HepG2 (cell line): ENCODE results near the gene ELL3. TPM values are rescaled to one million over a fixed set of nuclear protein-coding genes. Genes with fewer than 3 reads are reported as not detected.
A peak's percentile ranks its signal among the peaks of the same experiment; 100 is the strongest.

ENCODE experiments used
- BRD4 ChIP-seq: sonication (generic); formaldehyde crosslinking; IDR thresholded peaks from 2 replicates; pipeline ENCODE4 v1.4.0; 2020; ENCODE audit warnings: missing genetic modification reagents
- FOXJ3 ChIP-seq: sonication (generic); formaldehyde crosslinking; IDR thresholded peaks from 2 replicates; pipeline ENCODE4 v1.4.0; 2020; ENCODE audit warnings: missing genetic modification reagents, mild to moderate bottlenecking, borderline replicate concordance
- FUBP1 ChIP-seq: sonication (generic); formaldehyde crosslinking; IDR thresholded peaks from 2 replicates; pipeline ENCODE4 v1.5.1; 2020; ENCODE audit warnings: missing genetic modification reagents, mild to moderate bottlenecking, borderline replicate concordance
- GABPA ChIP-seq, 2 experiments: IDR thresholded peaks; 2 replicates each; pipeline ENCODE4 v1.6.1; 2011 to 2016; ENCODE audit warnings: low read depth in 2 of 2, low read length in 1 of 2, missing biosample characterization in 1 of 2, missing genetic modification characterization in 1 of 2
- KMT2B ChIP-seq: IDR thresholded peaks from 2 replicates; pipeline ENCODE4 v1.6.1; 2016; ENCODE audit warnings: missing genetic modification reagents, missing compliant biosample characterization
- MAF1 ChIP-seq: sonication (generic); formaldehyde crosslinking; IDR thresholded peaks from 2 replicates; pipeline ENCODE4 v1.5.0; 2020; ENCODE audit warnings: missing genetic modification reagents, borderline replicate concordance
- PAF1 ChIP-seq: IDR thresholded peaks from 2 replicates; pipeline ENCODE4 v1.6.1; 2016; ENCODE audit warnings: missing genetic modification reagents, missing compliant biosample characterization
- SOX6 ChIP-seq, 2 experiments: fragments of 450-650 bp in 1 of 2; sonication (generic) in 1 of 2; formaldehyde crosslinking in 1 of 2; IDR thresholded peaks; 2 replicates each; pipeline versions ENCODE4 v1.4.0 to v1.6.1; 2017 to 2020; ENCODE audit warnings: antibody characterized with exemption in 1 of 2, mild to moderate bottlenecking in 1 of 2, missing genetic modification reagents in 1 of 2
- THAP8 ChIP-seq: sonication (generic); formaldehyde crosslinking; IDR thresholded peaks from 2 replicates; pipeline ENCODE4 v1.5.1; 2020; ENCODE audit warnings: missing genetic modification reagents, mild to moderate bottlenecking, borderline replicate concordance
- ZBTB25 ChIP-seq: IDR thresholded peaks from 2 replicates; pipeline ENCODE4 v1.6.1; 2018; ENCODE audit warnings: missing genetic modification reagents
- ZBTB7A ChIP-seq: sonication (generic); formaldehyde crosslinking; IDR thresholded peaks from 2 replicates; pipeline ENCODE4 v1.8.0; 2022; ENCODE audit warnings: mild to moderate bottlenecking, missing genetic modification reagents
- ZNF234 ChIP-seq: sonication (generic); formaldehyde crosslinking; conservative IDR thresholded peaks from 2 replicates; pipeline ENCODE4 v1.5.1; 2020; ENCODE audit warnings: mild to moderate bottlenecking, missing genetic modification reagents
- ZNF256 ChIP-seq: sonication (generic); formaldehyde crosslinking; conservative IDR thresholded peaks from 2 replicates; pipeline ENCODE4 v1.4.0; 2020; ENCODE audit warnings: missing genetic modification reagents
- ZNF275 ChIP-seq: sonication (generic); formaldehyde crosslinking; IDR thresholded peaks from 2 replicates; pipeline ENCODE4 v1.8.0; 2022; ENCODE audit warnings: missing genetic modification reagents, mild to moderate bottlenecking, inconsistent platforms, borderline replicate concordance
- ZNF660 ChIP-seq: sonication (generic); formaldehyde crosslinking; IDR thresholded peaks from 2 replicates; pipeline ENCODE4 v1.5.1; 2020; ENCODE audit warnings: mild to moderate bottlenecking, low read depth, missing genetic modification reagents, borderline replicate concordance
- ZNF678 ChIP-seq: sonication (generic); formaldehyde crosslinking; IDR thresholded peaks from 2 replicates; pipeline ENCODE4 v1.4.0; 2020; ENCODE audit warnings: mild to moderate bottlenecking, missing genetic modification reagents
- ZNF75D ChIP-seq: sonication (generic); formaldehyde crosslinking; IDR thresholded peaks from 2 replicates; pipeline ENCODE4 v1.8.1; 2023; ENCODE audit warnings: missing genetic modification reagents, mild to moderate bottlenecking, borderline replicate concordance
- ZNF781 ChIP-seq: sonication (generic); formaldehyde crosslinking; IDR thresholded peaks from 2 replicates; pipeline ENCODE4 v1.5.1; 2020; ENCODE audit warnings: borderline replicate concordance, mild to moderate bottlenecking, missing genetic modification reagents; ENCODE audit errors: not compliant biosample characterization
- ZSCAN31 ChIP-seq: sonication (generic); formaldehyde crosslinking; IDR thresholded peaks from 2 replicates; pipeline ENCODE4 v1.5.0; 2020; ENCODE audit warnings: low read depth, mild to moderate bottlenecking, missing genetic modification reagents
- ZXDC ChIP-seq: sonication (generic); formaldehyde crosslinking; IDR thresholded peaks from 2 replicates; pipeline ENCODE4 v1.5.0; 2020; ENCODE audit warnings: mild to moderate bottlenecking, missing genetic modification reagents
- polyA plus RNA-seq, 8 experiments: library from polyadenylated mRNA; depleted of rRNA in 3 of 8; stranded (reverse) in 7 of 8; unstranded in 1 of 8; fragments of >200 nt; fragmentation: Illumina TruSeq in 4 of 8; extraction: Trizol in 4 of 8; gene quantifications; 2 replicates each; pipeline versions ENCODE4 v1.2.1 to v1.2.3, GENCODE V29; 2011 to 2016; ENCODE audit warnings: low read depth in 4 of 8, missing spikeins in 1 of 8, mixed read lengths in 1 of 8; ENCODE audit not compliant: insufficient read depth in 1 of 8
- total RNA-seq, 5 experiments: library from RNA; depleted of rRNA; stranded (reverse); fragments of >200 nt; fragmentation: Illumina TruSeq; extraction: Trizol; gene quantifications; 2 replicates each; pipeline ENCODE4 v1.2.3, GENCODE V29; 2016; ENCODE audit warnings: low read depth in 1 of 5

ELL3 gene
- total and polyA plus RNA-seq, 2 of the 13 experiments (the other 11 are each of a cell fraction or from before 2014, with no cell fraction given): 6.1 to 8.8 TPM

GRCh38 chr15:43800286-43801141, 23.7 kb upstream of the ELL3 start, which contains the start of gene HYPK (continued):
- TF ChIP-seq ZNF660 (CRISPR knock-in tag) (no peak), PAF1 (CRISPR knock-in tag) (peak; percentile 71; the same call in 1 of the 2 replicates), ZNF256 (CRISPR knock-in tag) (no peak), FUBP1 (CRISPR knock-in tag) (no peak), KMT2B (peak; percentile 59; the same call in 1 of the 2 replicates), GABPA (IDR thresholded peaks at IDR 0.05; ENCODE audit: low read depth, low read length) (peak; percentile 83), GABPA (CRISPR knock-in tag; IDR thresholded peaks at IDR 0.05; ENCODE audit: low read depth) (peak; percentile 97), ZBTB25 (0 out of 2 replicates have a peak, but pooled peaks have one; percentile 16), SOX6 (IDR thresholded peaks at IDR 0.05) (no peak), SOX6 (CRISPR knock-in tag; IDR thresholded peaks at IDR 0.05) (peak; percentile 30; the same call in 1 of the 2 replicates), FOXJ3 (no peak), ZNF275 (no peak), THAP8 (CRISPR knock-in tag) (0 out of 2 replicates have a peak, but pooled peaks have one; percentile 44), MAF1 (CRISPR knock-in tag) (no peak), ZXDC (CRISPR knock-in tag) (0 out of 2 replicates have a peak, but pooled peaks have one; percentile 57), ZNF75D (CRISPR knock-in tag) (no peak), ZNF678 (CRISPR knock-in tag) (no peak), ZNF234 (CRISPR knock-in tag) (no peak), ZSCAN31 (CRISPR knock-in tag) (no peak), BRD4 (CRISPR knock-in tag) (peak; percentile 60; the same call in 1 of the 2 replicates), ZNF781 (CRISPR knock-in tag) (no peak), ZBTB7A (peak; percentile 45; the same call in 1 of the 2 replicates)
